Measurements from ENCODE around the gene STX16. TPM values are rescaled to one million over a fixed set of nuclear protein-coding genes. Genes with fewer than 3 reads are reported as not detected.

STX16 gene
- total RNA-seq, 2 donors from 2014 or later: 91.6 to 114 TPM

DNA sequence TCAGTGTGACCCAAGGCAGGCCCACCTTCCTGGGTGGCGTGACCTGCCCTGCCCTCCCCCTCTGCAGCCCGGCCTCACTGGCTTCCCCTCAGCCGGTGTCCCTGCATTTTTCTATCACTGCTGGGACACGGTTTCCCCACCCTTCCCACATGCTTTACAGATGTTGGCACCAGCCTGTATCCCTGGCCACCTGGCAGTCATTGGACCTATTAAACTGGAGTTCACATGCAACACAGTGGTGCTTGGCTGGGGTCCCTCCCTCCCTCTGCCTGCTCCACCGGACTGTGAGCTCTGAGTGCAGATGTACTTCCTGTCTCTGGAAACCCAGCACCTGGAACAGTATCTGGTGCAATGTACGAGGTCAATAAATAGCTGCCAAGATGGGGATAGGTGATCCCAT is 25.5 kb upstream of the STX16 start:
- peaks cover 15% of the 10 kb centered on the region for H3K9me3 ChIP-seq (ENCODE audit: control insufficient read depth, low read length)
- no peaks in the 10 kb centered on the region for H3K27me3 ChIP-seq (ENCODE audit: control insufficient read depth, insufficient read depth, low read length, poor library complexity, severe bottlenecking)
- no peaks in the 10 kb centered on the region for H3K36me3 ChIP-seq (ENCODE audit: control insufficient read depth, insufficient read depth, low read length)
- no peak overlapping the region for H3K4me3 ChIP-seq (ENCODE audit: low read length)
- no peak overlapping the region for H3K27ac ChIP-seq (ENCODE audit: low read depth, low read length)
- no peaks in the 10 kb centered on the region for H3K4me1 ChIP-seq (ENCODE audit: control insufficient read depth, insufficient read depth, low read length)
- Mint-ChIP-seq H3K4me3 (no peak overlapping the region), H3K27ac (no peak overlapping the region), H3K36me3 (ENCODE audit: low read depth) (no peaks in the 10 kb centered on the region), H3K27me3 (ENCODE audit: insufficient read depth) (peaks cover 18% of the 10 kb centered on the region), H3K4me1 (no peaks in the 10 kb centered on the region), H3K9me3 (peaks cover 2% of the 10 kb centered on the region)
- TF ChIP-seq, protein P1, sequence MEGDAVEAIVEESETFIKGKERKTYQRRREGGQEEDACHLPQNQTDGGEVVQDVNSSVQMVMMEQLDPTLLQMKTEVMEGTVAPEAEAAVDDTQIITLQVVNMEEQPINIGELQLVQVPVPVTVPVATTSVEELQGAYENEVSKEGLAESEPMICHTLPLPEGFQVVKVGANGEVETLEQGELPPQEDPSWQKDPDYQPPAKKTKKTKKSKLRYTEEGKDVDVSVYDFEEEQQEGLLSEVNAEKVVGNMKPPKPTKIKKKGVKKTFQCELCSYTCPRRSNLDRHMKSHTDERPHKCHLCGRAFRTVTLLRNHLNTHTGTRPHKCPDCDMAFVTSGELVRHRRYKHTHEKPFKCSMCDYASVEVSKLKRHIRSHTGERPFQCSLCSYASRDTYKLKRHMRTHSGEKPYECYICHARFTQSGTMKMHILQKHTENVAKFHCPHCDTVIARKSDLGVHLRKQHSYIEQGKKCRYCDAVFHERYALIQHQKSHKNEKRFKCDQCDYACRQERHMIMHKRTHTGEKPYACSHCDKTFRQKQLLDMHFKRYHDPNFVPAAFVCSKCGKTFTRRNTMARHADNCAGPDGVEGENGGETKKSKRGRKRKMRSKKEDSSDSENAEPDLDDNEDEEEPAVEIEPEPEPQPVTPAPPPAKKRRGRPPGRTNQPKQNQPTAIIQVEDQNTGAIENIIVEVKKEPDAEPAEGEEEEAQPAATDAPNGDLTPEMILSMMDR (conservative IDR thresholded peaks at IDR 0.05): no peak
- no peak for DNase-seq
- WGBS, 2 experiments (ENCODE audit: insufficient coverage in 1 of 2, insufficient read length in 1 of 2): 88 to 97% methylated on average over 4 to 6 of the region's 6 CpGs
- no peak overlapping the region for H3K9ac ChIP-seq (ENCODE audit: extremely low read depth, low read length, poor library complexity, severe bottlenecking)

DNA sequence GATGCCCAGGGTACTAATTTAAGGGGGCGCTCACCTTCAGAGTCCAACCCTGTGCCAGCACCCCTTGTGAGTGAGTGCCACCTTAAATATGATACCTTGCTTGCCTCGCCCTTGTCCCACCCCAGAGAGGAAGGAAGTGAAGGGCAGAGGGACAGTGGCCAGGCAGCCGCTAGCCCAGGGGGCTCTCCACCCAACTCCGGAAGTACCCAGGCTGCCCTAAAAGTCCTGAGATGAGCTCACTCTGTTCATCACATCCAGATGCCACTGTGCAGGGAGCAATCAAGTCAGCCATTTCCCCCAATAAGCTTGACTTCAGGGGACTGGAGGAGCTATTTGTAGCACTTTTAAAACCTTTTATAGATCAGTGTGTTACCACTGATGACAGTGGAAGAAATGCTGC is 25.0 kb upstream of the STX16 start:
- Histone ChIP-seq H3K4me1 (ENCODE audit: control insufficient read depth, insufficient read depth, low read length) (no peaks in the 10 kb centered on the region), H3K36me3 (ENCODE audit: control insufficient read depth, insufficient read depth, low read length) (no peaks in the 10 kb centered on the region), H3K27me3 (ENCODE audit: control insufficient read depth, insufficient read depth, low read length, poor library complexity, severe bottlenecking) (no peaks in the 10 kb centered on the region), H3K9me3 (ENCODE audit: control insufficient read depth, low read length) (peaks cover 15% of the 10 kb centered on the region), H3K27ac (ENCODE audit: low read depth, low read length) (no peak overlapping the region), H3K9ac (ENCODE audit: extremely low read depth, low read length, poor library complexity, severe bottlenecking) (no peak overlapping the region), H3K4me3 (ENCODE audit: low read length) (no peak overlapping the region)
- Mint-ChIP-seq H3K27ac (no peak overlapping the region), H3K9me3 (no peaks in the 10 kb centered on the region), H3K4me1 (no peaks in the 10 kb centered on the region), H3K36me3 (ENCODE audit: low read depth) (no peaks in the 10 kb centered on the region), H3K27me3 (ENCODE audit: insufficient read depth) (peaks cover 18% of the 10 kb centered on the region), H3K4me3 (no peak overlapping the region)
- no peak for DNase-seq
- WGBS, 2 experiments (ENCODE audit: insufficient coverage in 1 of 2, insufficient read length in 1 of 2): 95% methylated on average over 3 to 4 of the region's 4 CpGs
- TF ChIP-seq, protein P1 (conservative IDR thresholded peaks at IDR 0.05): no peak

DNA sequence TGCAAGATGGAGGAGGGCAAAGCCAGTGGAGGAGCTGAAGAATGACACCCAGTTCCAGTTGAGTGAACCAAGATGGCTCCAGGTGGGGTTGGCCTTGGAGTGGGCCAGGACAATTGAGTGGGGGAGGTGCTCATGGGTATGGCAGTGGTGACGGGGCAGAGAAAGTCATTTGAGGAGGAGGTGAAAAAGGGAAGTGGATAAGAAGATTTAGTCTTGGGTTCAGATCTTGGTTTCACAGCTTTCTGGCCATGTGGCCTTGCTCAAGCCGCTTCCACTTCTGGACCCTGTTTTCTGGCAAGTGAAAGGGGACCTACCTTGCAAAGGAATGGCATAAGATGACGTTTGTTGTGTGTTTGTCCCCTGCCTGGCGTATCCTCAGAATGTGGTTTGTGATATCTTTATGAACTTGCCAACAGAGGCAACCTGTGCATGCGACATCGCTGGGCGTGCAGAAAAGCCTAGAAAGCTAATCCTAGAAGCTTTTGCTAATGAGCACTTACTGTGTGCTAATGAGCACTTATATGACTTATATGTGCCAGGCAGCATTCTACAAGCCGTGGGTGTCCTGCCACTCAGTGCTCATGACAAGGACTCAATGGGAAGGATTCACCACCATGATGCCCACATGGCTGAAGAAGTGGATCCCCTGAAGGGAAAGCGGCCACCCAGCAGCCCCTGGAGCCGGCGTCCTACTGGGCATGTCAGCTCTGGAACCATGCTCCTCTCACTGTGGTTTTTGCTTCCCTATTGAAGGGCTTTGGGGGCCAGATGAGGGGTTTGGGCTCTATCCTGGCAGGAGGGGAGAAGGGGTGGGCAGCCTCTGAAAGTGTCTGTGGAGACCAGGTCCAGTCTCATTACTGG is 23.6 kb upstream of the STX16 start:
- H3K4me3 Mint-ChIP-seq: no peak overlapping the region
- no peak overlapping the region for H3K27ac Mint-ChIP-seq
- TF ChIP-seq, protein P1 (conservative IDR thresholded peaks at IDR 0.05): no peak

More for the DNA sequence above, 23.6 kb upstream of the STX16 start:
- H3K36me3 ChIP-seq (ENCODE audit: control insufficient read depth, insufficient read depth, low read length): no peaks in the 10 kb centered on the region
- peaks cover 12% of the 10 kb centered on the region for H3K27me3 Mint-ChIP-seq (ENCODE audit: insufficient read depth)
- no peaks in the 10 kb centered on the region for H3K9me3 Mint-ChIP-seq
- no peaks in the 10 kb centered on the region for H3K36me3 Mint-ChIP-seq (ENCODE audit: low read depth)
- DNase-seq: no peak
- no peak overlapping the region for H3K4me3 ChIP-seq (ENCODE audit: low read length)
- H3K27me3 ChIP-seq (ENCODE audit: control insufficient read depth, insufficient read depth, low read length, poor library complexity, severe bottlenecking): no peaks in the 10 kb centered on the region
- H3K27ac ChIP-seq (ENCODE audit: low read depth, low read length): no peak overlapping the region
- no peaks in the 10 kb centered on the region for H3K4me1 Mint-ChIP-seq
- 90 to 91% methylated on average over 8 to 11 of the region's 11 CpGs for WGBS, 2 experiments (ENCODE audit: insufficient coverage in 1 of 2, insufficient read length in 1 of 2)
- peaks cover 12% of the 10 kb centered on the region for H3K9me3 ChIP-seq (ENCODE audit: control insufficient read depth, low read length)
- H3K9ac ChIP-seq (ENCODE audit: extremely low read depth, low read length, poor library complexity, severe bottlenecking): no peak overlapping the region
- H3K4me1 ChIP-seq (ENCODE audit: control insufficient read depth, insufficient read depth, low read length): no peaks in the 10 kb centered on the region
